Measurements from ENCODE around the gene CIB1. TPM values are rescaled to one million over a fixed set of nuclear protein-coding genes. Genes with fewer than 3 reads are reported as not detected.
A peak's percentile ranks its signal among the peaks of the same experiment; 100 is the strongest.

The CIB1 gene
- total RNA-seq, 2 experiments from 2014 or later: 279 to 295 TPM

DNA sequence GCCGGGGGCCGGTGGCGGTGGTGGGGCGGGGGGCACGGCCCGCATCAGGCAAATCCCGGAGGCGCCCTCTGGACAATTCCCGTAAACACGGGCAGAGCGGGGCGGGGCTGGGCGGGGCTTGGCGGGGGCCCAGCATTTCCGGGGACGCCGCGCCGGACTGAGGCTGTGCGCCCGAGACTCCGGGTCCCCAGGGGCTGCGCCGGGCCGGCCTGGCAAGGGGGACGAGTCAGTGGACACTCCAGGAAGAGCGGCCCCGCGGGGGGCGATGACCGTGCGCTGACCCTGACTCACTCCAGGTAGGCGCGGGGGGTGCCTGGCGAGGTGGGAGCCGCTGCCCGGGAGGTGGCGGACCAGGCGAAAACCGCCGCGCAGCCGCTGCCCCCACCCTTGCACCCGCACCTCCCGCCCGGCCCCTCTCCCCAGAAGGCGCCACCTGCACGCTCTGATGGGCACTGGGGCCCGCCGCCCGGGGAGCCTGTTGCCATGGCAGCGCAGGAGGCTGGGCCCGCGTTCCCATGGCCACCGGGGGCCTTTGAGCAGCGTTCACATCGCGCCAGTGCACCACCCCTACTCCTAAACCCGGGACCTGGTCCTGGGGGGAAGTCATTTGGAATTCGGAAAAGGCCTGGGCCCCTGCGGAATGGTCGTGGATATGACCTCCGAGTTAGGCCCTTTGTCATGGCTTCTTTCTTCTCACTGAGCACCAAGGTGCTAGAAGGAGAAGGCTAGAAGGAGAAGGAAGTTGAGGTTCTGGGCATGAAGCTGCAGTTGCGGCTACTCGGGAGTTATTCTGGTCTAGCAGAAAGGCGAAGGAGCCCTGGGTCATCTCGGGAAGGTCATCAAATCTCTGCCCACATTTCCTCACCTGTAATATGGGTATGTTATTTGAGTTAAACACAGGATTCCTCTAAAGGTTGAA is 48.7 kb downstream of the CIB1 start:
- H3K36me3 ChIP-seq (ENCODE audit: insufficient read depth, low read length): no peaks in the 10 kb centered on the region
- TF ChIP-seq, protein P1, sequence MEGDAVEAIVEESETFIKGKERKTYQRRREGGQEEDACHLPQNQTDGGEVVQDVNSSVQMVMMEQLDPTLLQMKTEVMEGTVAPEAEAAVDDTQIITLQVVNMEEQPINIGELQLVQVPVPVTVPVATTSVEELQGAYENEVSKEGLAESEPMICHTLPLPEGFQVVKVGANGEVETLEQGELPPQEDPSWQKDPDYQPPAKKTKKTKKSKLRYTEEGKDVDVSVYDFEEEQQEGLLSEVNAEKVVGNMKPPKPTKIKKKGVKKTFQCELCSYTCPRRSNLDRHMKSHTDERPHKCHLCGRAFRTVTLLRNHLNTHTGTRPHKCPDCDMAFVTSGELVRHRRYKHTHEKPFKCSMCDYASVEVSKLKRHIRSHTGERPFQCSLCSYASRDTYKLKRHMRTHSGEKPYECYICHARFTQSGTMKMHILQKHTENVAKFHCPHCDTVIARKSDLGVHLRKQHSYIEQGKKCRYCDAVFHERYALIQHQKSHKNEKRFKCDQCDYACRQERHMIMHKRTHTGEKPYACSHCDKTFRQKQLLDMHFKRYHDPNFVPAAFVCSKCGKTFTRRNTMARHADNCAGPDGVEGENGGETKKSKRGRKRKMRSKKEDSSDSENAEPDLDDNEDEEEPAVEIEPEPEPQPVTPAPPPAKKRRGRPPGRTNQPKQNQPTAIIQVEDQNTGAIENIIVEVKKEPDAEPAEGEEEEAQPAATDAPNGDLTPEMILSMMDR (IDR thresholded peaks at IDR 0.05): no peak
- POLR2A ChIA-PET: no interaction called here
- intact Hi-C loops (cut with DNase I, micrococcal nuclease): no loop called here
- H3K4me1 Mint-ChIP-seq (ENCODE audit: low read depth): peaks cover 13% of the 10 kb centered on the region
- peaks cover 17% of the 10 kb centered on the region for H3K4me1 ChIP-seq (ENCODE audit: insufficient read depth, low read length)
- no peaks in the 10 kb centered on the region for H3K9me3 Mint-ChIP-seq
- H3K4me3 Mint-ChIP-seq: peak overlapping the region; percentile 81
- peak; percentile 24 to 79 (median 52) for DNase-seq
- no peaks in the 10 kb centered on the region for H3K36me3 Mint-ChIP-seq (ENCODE audit: low read depth)
- H3K9me3 ChIP-seq (ENCODE audit: control insufficient read depth in 1 of 2, insufficient read depth in 1 of 2, low read length in 2 of 2): no peaks in the 10 kb centered on the region
- ATAC-seq (ENCODE audit: poor library complexity): peak; percentile 84
- H3K4me3 ChIP-seq (ENCODE audit: low read length): peak overlapping the region; percentile 63
- H3K27ac ChIP-seq (ENCODE audit: low read depth in 1 of 2, low read length in 2 of 2): no peak overlapping the region
- peak overlapping the region; percentile 7 for H3K27ac Mint-ChIP-seq
- CTCF ChIA-PET: no interaction called here
- no peaks in the 10 kb centered on the region for H3K27me3 Mint-ChIP-seq
- H3K27me3 ChIP-seq (ENCODE audit: control insufficient read depth in 1 of 2, insufficient read depth in 2 of 2, low read length in 2 of 2): no peaks in the 10 kb centered on the region

DNA sequence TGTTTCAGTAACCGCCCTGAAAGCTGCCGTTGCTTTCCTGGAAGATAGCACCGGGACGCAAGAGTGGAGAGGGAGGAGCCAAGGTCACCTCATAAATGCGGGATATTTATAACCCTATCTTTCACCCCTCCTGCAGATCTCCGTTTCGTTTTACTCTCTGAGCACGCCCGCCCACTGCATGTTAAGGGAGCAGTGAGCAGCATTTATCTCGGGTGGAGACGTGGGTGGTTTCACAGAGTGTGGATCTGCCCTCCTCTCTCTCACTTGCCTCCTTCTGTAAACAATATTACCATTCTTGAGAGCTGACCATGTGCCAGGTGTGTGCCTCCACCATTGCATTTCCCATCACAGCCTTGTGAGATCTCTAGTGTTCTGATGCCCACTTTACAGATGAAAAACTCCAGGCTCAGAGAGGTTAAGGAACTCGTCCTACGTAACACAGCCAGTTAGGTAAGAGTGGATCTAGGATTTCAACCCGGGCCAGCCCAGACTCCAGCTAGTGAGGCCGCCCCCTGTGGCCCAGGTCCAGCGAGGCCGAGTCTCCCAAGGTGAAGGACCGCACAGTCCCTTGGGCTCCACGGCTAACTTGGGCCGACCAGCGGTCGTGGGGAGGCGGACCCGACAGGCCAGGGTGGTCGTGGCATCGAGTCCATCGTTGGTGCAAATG is 49.5 kb downstream of the CIB1 start:
- Mint-ChIP-seq H3K27ac (peak overlapping the region; percentile 54), H3K4me1 (ENCODE audit: low read depth) (peaks cover 13% of the 10 kb centered on the region), H3K27me3 (no peaks in the 10 kb centered on the region), H3K36me3 (ENCODE audit: low read depth) (no peaks in the 10 kb centered on the region), H3K4me3 (peak overlapping the region; percentile 78), H3K9me3 (no peaks in the 10 kb centered on the region)
- intact Hi-C loops (cut with DNase I, micrococcal nuclease): no loop called here
- no peaks in the 10 kb centered on the region for H3K36me3 ChIP-seq (ENCODE audit: insufficient read depth, low read length)
- DNase-seq: peak in 4 of 14 experiments; percentile 12 to 38 (median 26)
- ChIA-PET CTCF (no interaction called here), POLR2A (interaction anchor here (1.5 kb wide), 1 partner anchor 17 kb away, joined by 5 read pairs; the partner anchor contains the start of gene SEMA4B)
- ATAC-seq (ENCODE audit: poor library complexity): peak; percentile 51
- H3K27ac ChIP-seq (ENCODE audit: low read depth in 1 of 2, low read length in 2 of 2): no peak overlapping the region
- H3K9me3 ChIP-seq (ENCODE audit: control insufficient read depth in 1 of 2, insufficient read depth in 1 of 2, low read length in 2 of 2): no peaks in the 10 kb centered on the region
- peak overlapping the region; percentile 63 for H3K4me3 ChIP-seq (ENCODE audit: low read length)
- H3K27me3 ChIP-seq (ENCODE audit: control insufficient read depth in 1 of 2, insufficient read depth in 2 of 2, low read length in 2 of 2): no peaks in the 10 kb centered on the region
- TF ChIP-seq, protein P1 (IDR thresholded peaks at IDR 0.05): no peak
- peaks cover 21% of the 10 kb centered on the region for H3K4me1 ChIP-seq (ENCODE audit: insufficient read depth, low read length)

DNA sequence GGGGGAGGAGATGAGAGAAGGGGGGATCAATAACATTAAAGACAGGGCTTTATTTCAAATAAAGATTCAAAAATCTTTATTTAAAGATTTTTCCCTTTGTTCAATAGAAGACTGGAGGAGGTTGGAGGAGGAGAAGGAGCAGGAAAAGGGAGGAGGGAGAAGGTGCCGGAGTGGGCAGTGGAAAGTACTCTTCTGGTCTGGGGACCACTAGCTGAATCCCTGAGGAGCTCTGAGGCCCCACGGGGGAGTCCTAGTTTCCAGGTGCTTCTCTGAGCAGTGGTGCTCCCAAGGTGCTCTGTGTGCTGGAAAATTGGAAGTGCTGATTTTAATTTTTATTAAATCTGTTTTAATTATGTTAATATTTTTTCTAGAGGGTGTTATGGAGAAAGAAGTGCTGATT is 52.0 kb downstream of the CIB1 start:
- Histone ChIP-seq H3K27ac (ENCODE audit: low read depth in 1 of 2, low read length in 2 of 2) (no peak overlapping the region), H3K4me1 (ENCODE audit: insufficient read depth, low read length) (peaks cover 32% of the 10 kb centered on the region), H3K36me3 (ENCODE audit: insufficient read depth, low read length) (no peaks in the 10 kb centered on the region), H3K4me3 (ENCODE audit: low read length) (no peak overlapping the region), H3K9me3 (ENCODE audit: control insufficient read depth in 1 of 2, insufficient read depth in 1 of 2, low read length in 2 of 2) (no peaks in the 10 kb centered on the region), H3K27me3 (ENCODE audit: control insufficient read depth in 1 of 2, insufficient read depth in 2 of 2, low read length in 2 of 2) (no peaks in the 10 kb centered on the region)
- ATAC-seq (ENCODE audit: poor library complexity) (no peak), DNase-seq (no peak)
- TF ChIP-seq, protein P1 (IDR thresholded peaks at IDR 0.05): no peak
- peak overlapping the region; percentile 9 for H3K27ac Mint-ChIP-seq
- intact Hi-C loops (cut with DNase I, micrococcal nuclease): no loop called here
- ChIA-PET POLR2A (no interaction called here), CTCF (no interaction called here)
- H3K27me3 Mint-ChIP-seq: no peaks in the 10 kb centered on the region
- no peaks in the 10 kb centered on the region for H3K36me3 Mint-ChIP-seq (ENCODE audit: low read depth)
- peak overlapping the region; percentile 34 for H3K4me3 Mint-ChIP-seq
- peaks cover 13% of the 10 kb centered on the region for H3K4me1 Mint-ChIP-seq (ENCODE audit: low read depth)
- H3K9me3 Mint-ChIP-seq: no peaks in the 10 kb centered on the region

Other genes starting within 250 kb of the CIB1 start
- 1 to 10 TPM; 6.5 to 7.7 TPM for gene ZNF710, start 232.6 kb downstream of the CIB1 start, total RNA-seq
- gene IDH2, start 131.5 kb downstream of the CIB1 start, total RNA-seq: 10 to 100 TPM; 38.0 to 38.2 TPM
- gene SEMA4B, start 32.6 kb downstream of the CIB1 start, total RNA-seq: 1 to 10 TPM; 8.0 to 9.5 TPM
- 1 to 10 TPM; 7.5 to 8.3 TPM for gene GDPGP1, start 268 bp upstream of the CIB1 start, total RNA-seq
- gene TTLL13, start 15.6 kb upstream of the CIB1 start, total RNA-seq: 1 to 10 TPM in 1 of 2 experiments, under 1 TPM in 1; 0.63 to 1.8 TPM
- 10 to 100 TPM; 55.7 to 58.4 TPM for gene NGRN, start 31.7 kb upstream of the CIB1 start, total RNA-seq
- gene ZNF774, start 118.3 kb upstream of the CIB1 start, total RNA-seq: 1 to 10 TPM in 1 of 2 experiments, under 1 TPM in 1; 0.20 to 1.1 TPM
- 10 to 100 TPM; 76.8 to 78.7 TPM for gene IQGAP1, start 154.3 kb upstream of the CIB1 start, total RNA-seq

All from CD4-positive, alpha-beta T cell (primary cell).